GM12865 (cell line): ENCODE results near the gene ADAMTS6.
"Not testable (repeated sequence)": the region's sequence is repeated elsewhere in the genome, so short reads cannot be mapped to it uniquely, and the experiment has no call there.

Source experiments
- DNase-seq: peaks from one replicate; pipeline ENCODE4 v3.0.0; 2010; ENCODE audit warnings: low read depth
- H3K4me3 ChIP-seq: 2 replicates; pipeline ENCODE4 v1.5.1; 2011; ENCODE audit warnings: mild to moderate bottlenecking, low read depth, low read length, control low read depth
- CTCF ChIP-seq: IDR thresholded peaks from 2 replicates; pipeline ENCODE4 v1.5.1; 2011; ENCODE audit warnings: low read length, control low read depth, low read depth, inconsistent platforms; ENCODE audit not compliant: insufficient read depth; ENCODE audit errors: missing control alignments

ADAMTS6 gene

GRCh38 chr5:65185468-65185867, 296.3 kb downstream of the ADAMTS6 start:
- TF ChIP-seq CTCF = no peak

GRCh38 chr5:65184780-65185179, 296.9 kb downstream of the ADAMTS6 start:
- DNase-seq = no peak
- no peak overlapping the region for H3K4me3 ChIP-seq
- TF ChIP-seq CTCF = no peak

More at GRCh38 chr5:65185468-65185867, 296.3 kb downstream of the ADAMTS6 start:
- no peak overlapping the region for H3K4me3 ChIP-seq
- DNase-seq = no peak

GRCh38 chr5:65174231-65174630, 307.5 kb downstream of the ADAMTS6 start:
- DNase-seq, H3K4me3 ChIP-seq: not testable (repeated sequence)

- no peak for DNase-seq
- H3K4me3 ChIP-seq = no peak overlapping the region
- TF ChIP-seq CTCF = no peak
Measured at GRCh38 chr5:65173130-65173525, 308.6 kb downstream of the ADAMTS6 start.

- peak; percentile 71 for DNase-seq
- H3K4me3 ChIP-seq = no peak overlapping the region
- no peak for TF ChIP-seq CTCF
Measured at GRCh38 chr5:65172486-65173129, 309.1 kb downstream of the ADAMTS6 start.

GRCh38 chr5:65171645-65172044, 310.1 kb downstream of the ADAMTS6 start:
- no peak for TF ChIP-seq CTCF
- peak; percentile 37 for DNase-seq
- H3K4me3 ChIP-seq = no peak overlapping the region

- H3K4me3 ChIP-seq = no peak overlapping the region
- DNase-seq = no peak
- TF ChIP-seq CTCF = no peak
Measured at GRCh38 chr5:65163698-65164097, 318.0 kb downstream of the ADAMTS6 start.

GRCh38 chr5:65161655-65162054, 320.1 kb downstream of the ADAMTS6 start:
- TF ChIP-seq CTCF = no peak
- H3K4me3 ChIP-seq = no peak overlapping the region
- DNase-seq = no peak
